GM18907 (cell line): ENCODE measurements around the gene KRTAP6-3.

Experiments used
- ATAC-seq: cut with Tn5 transposase; IDR thresholded peaks from one replicate; pipeline ENCODE4 v1.9.1; 2021; ENCODE audit warnings: mild to moderate bottlenecking, moderate library complexity; ENCODE audit not compliant: unreplicated experiment

KRTAP6-3 gene, protein sequence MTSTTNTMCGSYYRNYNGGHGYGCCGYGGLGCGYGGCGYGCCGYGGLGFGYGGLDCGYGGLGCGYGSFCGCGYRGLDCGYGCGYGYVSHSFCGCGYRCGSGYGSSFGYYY

DNA sequence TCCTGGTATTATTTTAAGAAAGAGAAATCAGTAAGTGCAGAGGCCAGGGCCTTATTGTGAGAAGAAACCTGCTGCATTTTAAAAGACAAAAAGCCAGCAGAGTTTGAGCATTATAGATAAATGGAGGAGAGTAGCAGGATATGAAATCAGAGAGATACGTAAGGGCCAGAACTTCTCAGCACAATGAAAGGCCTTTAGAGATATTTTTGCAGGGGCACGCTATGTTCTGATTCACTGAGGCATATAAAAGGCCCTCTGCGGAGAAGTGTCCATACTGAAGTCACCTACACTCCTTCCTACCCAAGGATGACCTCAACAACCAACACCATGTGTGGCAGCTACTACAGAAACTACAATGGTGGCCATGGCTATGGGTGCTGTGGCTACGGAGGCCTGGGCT is at the start of gene KRTAP6-3:
Gene KRTAP6-3, plus strand, starts transcription at position 301 of the 400 bp plus-strand sequence. Its CDS starts 6 bp downstream, at position 307.
- ATAC-seq = no peak

DNA sequence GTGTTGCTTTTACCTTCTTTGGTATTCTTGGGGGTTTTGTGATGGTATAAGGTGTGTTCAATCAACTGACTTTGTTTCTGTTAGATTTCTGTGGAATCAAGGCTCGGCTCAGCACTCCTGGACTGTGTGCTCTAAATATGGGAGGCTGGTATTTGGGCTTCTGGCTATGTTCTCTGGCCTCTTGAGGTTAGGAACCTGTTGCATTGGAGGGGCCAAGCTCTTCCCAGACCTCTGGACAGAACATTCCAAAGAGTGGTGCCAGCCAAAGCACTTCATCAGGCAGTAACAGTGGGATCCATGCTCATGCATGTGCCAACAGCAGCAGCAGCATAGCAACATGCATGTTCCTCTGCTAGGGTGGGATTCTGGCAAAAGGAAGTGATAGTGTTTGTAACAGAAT is 39.5 kb upstream of the KRTAP6-3 start:
- ATAC-seq = no peak

DNA sequence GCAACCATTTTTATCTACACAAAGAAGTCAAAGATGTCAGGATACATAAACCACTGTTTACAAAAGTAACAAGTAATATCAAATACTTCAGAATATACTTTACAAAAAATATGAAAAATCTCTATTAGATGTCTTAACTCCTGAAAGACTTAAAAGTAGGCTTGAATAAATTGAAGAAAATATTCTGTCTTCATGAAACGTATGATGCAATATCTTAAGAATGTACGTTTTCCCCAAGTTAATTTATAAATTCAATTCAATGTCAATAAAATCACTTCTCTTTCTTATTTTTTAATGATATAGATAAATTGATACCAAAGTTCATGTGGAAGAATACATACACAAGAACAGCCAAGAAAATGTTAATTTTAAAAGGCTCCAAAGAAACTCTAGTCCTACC is 37.1 kb upstream of the KRTAP6-3 start:
- no peak for ATAC-seq

DNA sequence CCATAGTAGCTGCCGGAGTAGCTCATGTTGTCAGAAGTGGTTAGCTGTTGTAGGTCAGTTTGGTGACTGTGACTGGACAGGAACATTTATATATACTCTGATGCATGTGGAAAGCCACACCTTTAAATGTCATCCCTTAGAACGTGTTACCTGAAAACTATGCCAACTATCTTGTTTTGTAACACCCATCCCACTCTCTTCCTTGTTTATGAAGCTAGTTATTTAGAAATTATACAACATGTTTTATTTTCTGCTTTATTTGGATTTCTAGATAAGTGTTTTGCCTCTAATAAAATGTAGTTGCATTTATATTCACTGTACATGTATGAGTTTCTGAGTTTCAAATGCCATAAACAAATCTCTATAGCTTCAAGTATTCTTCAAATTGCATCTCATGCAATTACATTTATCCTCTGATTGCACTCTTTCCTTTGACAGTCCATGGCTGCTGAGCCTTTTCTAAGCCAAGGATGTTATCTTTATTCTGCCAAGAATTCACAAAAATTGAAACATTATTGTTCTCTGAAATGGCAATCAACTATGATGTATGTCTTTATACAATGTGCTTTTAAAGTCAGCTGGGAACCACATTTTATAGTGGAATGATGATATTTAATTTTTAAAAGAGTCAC is 30.9 kb upstream of the KRTAP6-3 start, which contains the start of gene KRTAP19-7:
Gene KRTAP19-7, minus strand, starts transcription at position 51 of the 632 bp plus-strand sequence. Its CDS starts 25 bp downstream, at position 26.
- ATAC-seq = no peak

DNA sequence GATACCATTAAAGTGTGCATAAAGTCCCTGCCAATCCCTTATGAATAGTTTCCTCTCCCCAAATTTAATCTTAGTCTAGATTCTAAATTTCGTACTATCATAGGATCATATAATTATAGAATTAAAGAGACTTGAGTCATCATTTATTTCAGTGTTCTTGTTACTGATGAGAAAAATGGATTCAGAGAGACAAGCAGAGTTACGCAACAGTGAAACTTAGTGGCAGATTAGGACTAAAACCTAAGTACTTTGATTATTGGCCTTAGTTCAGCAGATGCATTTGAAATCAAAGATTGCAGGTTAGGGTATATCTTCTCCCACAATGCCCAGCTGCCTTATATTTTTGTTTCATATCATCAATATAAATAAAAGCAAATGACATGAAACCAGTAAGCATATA is 30.3 kb upstream of the KRTAP6-3 start:
- ATAC-seq = no peak

DNA sequence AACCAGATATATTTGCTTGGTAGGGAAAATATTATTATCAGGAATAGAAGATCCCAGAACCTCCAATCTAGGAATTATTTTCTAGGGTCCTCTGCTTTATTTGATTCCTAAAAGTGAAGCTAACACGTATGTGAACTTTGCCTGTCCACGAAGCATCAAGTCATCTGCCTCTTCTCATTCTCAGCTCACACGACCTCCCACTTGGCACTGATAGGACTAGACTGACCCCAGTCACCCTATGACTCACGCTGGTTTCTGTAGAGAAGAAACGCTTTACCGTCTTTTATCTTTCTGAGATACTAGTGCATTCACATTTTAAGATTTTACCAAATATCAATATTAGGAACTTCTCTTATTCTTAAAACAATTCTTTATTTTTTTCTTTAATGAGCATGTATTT is 29.2 kb upstream of the KRTAP6-3 start:
- no peak for ATAC-seq

DNA sequence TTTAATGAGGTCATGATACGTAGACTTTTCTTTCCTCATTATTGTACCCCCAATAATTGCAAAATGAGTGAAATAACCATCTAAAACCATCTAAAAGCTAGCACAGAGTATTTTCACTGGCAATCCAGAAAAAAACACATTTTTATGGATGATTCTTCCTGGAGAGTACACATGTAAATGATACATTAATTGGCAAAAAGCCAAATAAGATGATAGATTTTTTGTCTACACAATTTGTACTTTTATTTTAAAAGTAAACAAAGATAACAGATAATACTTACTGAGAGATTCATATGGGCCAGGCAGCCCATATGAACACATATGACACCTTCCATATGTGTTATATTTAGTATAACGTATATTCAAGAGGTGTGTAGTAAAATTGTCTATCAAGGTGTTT is 28.6 kb upstream of the KRTAP6-3 start:
- ATAC-seq = no peak

DNA sequence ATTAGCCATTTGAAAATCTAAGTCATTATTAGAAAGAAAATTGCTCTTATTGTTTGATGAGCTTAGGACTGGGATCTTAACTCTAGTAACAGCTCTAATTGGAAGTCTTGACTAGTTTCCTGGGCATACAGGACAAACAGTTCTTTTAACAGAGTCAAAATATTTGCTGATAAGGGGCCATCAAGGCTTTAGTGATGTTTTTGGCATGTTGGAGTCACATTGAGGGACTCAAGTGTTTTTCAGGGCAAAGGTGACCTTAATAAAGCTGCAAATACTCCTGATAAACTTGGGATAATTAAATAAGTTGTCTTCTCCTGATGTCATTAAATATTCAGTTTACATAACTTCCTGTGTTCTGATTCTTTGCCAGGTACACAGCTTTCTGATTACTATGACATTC is 24.6 kb upstream of the KRTAP6-3 start:
- no peak for ATAC-seq

DNA sequence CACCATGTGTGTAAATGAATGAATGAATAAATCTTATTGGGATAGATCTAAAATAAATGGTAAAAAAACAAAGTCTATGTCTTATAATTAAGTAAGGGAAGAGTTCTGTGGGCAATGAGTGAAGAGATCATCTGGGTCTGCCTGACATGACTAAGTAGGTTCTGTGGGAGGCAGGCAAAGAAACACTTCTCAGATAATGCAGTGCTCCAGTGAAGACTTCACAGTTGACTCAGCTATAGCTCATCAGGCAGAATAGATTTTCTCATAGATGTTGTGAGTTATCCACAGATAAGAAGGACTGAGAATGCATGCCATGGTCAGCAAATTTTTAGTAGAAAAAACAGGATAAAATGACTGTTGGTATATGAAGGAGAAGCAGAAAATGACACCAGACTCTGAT is 14.5 kb upstream of the KRTAP6-3 start:
- no peak for ATAC-seq

DNA sequence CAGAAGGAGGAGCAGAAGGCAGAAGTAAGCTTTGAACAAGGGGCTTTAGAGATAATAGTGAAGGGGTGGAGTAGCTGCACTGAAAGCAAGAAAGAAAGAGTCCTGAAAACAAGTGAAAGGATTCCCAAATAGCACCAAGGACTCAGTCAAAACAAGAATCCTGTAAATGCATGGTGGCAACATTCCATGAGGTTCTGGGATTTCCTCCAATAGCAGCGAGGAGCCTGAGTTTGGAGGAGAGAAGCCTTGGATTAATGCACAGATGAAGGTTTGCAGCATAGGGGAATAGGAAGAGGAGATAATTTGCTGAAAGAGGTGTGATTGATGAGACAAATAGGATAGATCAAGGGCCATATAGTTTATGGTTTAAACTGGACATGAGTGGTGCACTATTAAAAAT is 12.9 kb upstream of the KRTAP6-3 start:
- ATAC-seq = no peak

DNA sequence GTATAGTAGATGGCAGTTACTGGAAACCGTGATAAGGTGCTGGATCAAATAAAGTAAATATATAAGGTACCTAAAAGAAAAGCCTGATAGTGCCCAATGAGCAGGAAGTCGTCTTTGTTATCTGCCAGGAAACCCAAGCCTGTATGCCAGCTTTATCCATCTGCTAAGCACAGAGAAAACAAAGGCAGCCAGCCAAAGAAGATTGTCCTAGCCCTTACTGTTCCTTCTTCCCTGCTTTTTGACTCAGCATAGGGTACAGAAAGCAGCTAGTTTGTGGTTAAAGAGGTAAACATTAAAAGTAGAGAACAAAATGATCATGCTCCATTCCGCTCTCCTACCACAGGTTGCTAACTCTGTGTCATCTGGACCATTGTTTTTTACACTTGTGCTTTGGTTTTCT is 12.1 kb upstream of the KRTAP6-3 start:
- ATAC-seq = no peak

DNA sequence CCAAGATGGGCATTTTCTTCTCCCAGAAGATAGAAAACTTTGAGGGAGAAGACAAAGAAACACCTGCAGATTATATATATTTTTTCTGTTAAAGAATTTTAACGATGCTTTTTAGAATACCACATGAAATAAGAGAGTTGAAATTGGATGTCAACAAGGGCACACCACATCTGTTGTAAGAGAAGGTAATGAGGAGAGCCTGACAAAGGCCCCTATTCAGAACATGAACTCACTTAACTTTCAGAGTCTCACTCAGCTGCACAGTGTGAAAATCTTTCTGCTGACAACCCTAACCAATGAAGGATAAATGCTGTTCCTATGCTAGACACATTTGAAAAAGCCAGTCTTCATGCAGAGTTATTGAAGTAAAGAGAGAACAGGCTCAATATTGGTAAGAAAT is 9.4 kb upstream of the KRTAP6-3 start:
- no peak for ATAC-seq

DNA sequence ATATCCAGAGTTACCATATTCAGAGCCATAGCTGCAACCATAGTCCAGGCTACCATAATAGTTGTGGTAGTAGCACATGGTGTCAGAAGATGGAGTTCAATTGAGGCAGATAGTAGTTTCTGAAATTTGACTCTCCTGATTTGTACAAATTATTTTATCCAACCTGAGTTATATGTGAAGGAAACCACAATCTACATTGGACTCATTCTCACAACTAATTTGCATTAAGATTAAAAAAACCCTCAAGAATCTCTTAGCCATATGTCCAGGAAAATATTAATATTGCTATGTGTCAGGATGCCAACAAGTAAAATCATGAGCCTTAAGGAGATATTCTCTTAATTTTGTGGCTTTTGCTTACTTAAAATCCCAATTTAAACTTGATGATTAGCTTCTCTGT is 1.9 kb upstream of the KRTAP6-3 start, which contains the start of gene KRTAP22-2:
Gene KRTAP22-2, minus strand, starts transcription at position 101 of the 400 bp plus-strand sequence.
- ATAC-seq = no peak

DNA sequence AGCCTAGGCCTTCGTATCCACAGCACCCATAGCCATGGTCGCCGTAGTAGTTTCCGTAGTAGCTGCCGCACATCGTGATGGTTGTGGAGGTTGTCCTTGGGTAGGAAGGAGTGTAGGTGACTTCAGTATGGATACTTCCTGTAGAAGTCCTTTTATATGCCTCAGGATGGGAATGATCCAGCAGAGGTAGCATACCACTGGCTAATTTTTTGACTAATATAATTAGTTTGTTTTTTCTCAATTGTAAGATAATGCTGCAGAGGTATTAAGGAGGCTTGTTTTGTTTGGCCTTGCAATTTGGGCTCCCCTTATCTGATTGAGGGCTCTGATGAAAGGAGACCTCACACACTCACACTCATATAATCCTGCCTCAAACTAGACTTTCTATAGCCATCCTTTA is 6.6 kb downstream of the KRTAP6-3 start, which contains the start of gene KRTAP6-2:
Gene KRTAP6-2, minus strand, starts transcription at position 101 of the 400 bp plus-strand sequence. Its CDS starts 28 bp downstream, at position 73.
- no peak for ATAC-seq

DNA sequence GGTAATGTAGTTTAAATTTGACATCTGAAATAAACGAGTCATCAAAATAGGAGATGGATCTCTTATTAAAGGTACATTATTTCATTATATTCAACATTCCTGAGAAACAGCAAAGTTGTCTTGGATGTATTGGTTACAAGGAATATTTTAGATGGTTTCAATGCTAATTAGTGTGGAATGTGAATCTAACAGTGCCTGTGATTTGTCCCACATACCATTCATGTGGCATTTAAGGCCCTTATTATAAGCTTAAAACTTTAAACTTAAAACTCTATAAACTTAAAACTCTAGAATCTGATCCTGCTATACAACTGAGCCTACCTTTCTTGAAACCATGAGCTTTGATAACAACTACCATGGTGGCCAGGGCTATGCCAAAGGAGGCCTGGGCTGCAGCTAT is 8.5 kb downstream of the KRTAP6-3 start, which contains the start of gene KRTAP22-1:
Gene KRTAP22-1, plus strand, starts transcription at position 301 of the 400 bp plus-strand sequence.
- no peak for ATAC-seq

DNA sequence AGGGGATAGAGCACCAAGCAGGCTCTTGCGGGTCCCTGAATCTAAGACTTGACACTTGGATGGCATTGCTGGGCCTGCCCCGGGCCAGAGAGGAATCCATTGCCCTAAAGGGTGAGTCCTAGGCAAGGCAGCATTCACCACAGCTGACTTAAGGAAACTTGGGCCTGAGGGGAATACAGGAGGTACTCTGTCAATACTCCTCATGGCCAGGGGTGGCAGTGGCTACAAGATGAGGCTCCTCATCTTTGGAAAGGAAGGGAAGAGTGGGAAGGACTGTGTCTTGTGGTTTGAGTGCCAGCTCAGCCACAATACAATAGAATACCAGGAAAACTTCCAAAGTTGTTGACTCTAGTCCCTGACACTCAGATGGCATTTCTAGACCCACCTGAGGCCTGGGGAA is 13.7 kb downstream of the KRTAP6-3 start:
- no peak for ATAC-seq

DNA sequence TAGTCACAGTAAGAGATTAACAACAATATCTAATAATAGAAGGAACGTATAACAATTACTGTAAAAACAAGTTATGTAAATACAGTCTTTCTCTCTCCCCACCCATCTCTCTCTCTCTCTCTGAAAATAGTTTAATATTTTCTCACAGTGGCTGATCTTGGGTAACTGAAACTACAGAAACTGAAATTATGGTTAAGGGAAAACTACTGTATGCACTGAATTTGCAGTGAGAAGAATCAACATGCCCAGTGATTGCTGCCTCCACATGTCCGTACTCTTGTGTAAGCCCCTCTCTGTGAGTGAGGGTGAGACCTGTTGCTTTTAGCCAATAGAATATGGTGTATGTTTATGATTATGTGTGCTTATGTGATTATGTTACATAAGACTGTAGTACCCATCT is 19.9 kb downstream of the KRTAP6-3 start:
- no peak for ATAC-seq

DNA sequence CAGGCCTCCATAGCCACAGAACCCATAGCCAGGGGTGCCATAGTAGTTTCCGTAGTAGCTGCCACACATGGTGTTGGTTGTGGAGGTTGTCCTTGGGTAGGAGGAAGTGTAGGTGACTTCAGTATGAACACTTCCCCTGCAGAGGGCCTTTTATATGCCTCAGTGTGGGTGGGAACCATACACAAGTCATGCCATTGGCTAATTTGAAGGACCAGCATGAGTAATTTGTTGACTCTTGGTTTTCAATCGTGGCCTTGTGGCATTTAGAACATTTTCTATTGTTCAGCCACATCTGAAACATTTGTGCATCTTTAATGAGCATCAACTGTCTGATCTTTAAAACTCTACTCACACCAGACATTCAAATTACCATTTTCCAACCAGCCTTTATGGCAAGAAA is 21.6 kb downstream of the KRTAP6-3 start, which contains the start of gene KRTAP6-1:
Gene KRTAP6-1, minus strand, starts transcription at position 95 of the 400 bp plus-strand sequence. Its CDS starts 26 bp downstream, at position 69.
- ATAC-seq = no peak

DNA sequence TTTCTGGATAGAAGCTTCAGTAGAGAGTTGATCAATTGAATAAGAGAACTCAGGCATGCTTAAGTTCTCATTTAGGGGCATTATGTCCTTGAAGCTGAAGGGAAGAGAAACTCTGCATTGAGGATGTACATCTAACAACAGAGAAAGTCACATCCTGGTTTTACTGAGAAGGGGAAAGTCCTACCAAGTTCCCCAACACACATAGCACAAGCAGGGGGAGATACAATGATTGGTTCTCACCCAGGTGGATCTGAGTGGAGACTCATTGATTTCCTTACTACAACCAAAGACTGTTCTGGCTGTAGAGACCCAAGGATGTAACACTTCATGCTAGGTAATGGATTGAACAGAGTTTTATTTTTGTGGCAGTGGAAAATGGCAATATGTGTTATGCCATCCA is 23.0 kb downstream of the KRTAP6-3 start:
- ATAC-seq = no peak

DNA sequence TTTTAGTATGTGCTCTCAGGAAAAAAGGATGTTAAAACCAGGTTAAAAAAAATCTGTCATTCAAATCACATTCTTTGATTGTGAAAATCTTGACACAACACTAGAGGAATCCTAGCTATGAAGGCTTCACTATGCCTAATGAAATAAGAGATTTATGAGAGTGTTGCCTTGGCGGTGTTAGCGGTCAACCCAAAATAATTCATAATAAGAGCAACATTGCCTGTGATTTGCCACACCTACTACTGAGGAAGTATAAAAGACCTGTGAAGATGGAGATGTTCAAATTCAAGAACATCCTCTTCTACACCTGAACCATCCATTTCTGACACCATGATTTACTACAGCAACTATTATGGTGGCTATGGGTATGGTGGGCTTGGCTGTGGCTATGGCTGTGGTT is 23.9 kb downstream of the KRTAP6-3 start, which contains the start of gene KRTAP20-1:
Gene KRTAP20-1, plus strand, starts transcription at position 301 of the 400 bp plus-strand sequence. Its CDS starts 30 bp downstream, at position 331.
- no peak for ATAC-seq

DNA sequence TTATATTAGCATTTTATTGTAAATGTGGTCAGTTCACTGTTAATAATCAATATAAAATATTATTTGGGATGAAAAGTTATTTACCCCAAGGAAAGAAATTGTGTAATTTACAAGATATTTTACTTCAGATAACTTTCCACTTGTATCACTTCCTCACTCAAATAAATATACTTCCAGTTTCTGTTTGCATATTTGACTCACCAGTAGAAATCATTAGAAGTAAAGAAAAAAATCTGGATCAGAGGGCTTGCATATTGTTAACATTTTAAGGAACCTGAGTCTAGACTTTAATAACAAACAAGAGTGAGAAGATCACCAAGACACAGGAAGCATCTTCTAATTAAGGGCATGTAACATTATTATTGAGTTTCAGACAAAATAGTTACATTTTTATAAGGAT is 27.8 kb downstream of the KRTAP6-3 start:
- no peak for ATAC-seq

DNA sequence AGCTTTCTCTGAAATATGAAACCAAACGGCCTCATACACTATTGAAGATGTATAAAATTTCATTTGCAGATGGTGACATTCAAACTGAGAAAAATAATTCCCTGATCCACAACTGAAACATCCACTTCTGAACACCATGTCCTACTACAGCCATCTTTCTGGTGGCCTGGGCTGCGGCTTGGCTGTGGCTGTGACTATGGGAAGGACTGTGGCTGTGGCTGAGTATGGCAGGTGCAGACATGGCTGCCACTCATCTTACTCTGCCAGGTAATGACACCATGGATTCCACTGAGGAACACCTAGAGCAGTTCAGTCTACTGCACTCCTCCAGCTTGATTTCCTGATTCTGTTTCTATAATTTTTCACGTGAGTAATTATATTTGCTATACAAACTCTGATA is 28.3 kb downstream of the KRTAP6-3 start, which contains the start of gene KRTAP20-4:
Gene KRTAP20-4, plus strand, starts transcription at position 106 of the 400 bp plus-strand sequence.
- no peak for ATAC-seq
